HG02588 (cell line): ENCODE data around the gene MAN1C1.
"Not testable (repeated sequence)": the region's sequence is repeated elsewhere in the genome, so short reads cannot be mapped to it uniquely, and the experiment has no call there.

Experiments
- ATAC-seq: cut with Tn5 transposase; IDR thresholded peaks from one replicate; pipeline ENCODE4 v1.9.1; 2021; ENCODE audit warnings: mild to moderate bottlenecking, moderate library complexity; ENCODE audit not compliant: unreplicated experiment

Gene MAN1C1

GRCh38 chr1:25583519-25584370 lies 32.8 kb upstream of the MAN1C1 start:
- no peak for ATAC-seq

GRCh38 chr1:25586181-25586588 lies 30.4 kb upstream of the MAN1C1 start:
- no peak for ATAC-seq

DNA sequence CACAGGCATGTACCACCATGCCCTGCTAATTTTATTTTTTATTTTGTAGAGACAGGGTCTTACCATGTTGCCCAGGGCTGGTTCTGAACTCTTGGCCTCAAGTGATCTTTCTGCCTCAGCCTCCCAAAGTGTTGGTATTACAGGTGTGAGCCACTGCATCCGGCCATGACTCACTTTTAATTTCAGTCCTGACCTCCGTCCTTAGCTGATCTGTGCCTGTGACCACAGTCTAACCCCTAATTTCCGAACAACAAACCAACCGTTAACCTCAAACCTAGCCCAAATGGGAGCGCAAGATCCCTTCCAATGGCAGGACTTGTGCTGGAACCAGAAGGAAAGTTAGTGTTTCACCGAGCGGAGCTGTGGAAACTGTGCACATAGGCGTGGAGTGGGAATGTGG lies 29.3 kb upstream of the MAN1C1 start:
- ATAC-seq = no peak

DNA sequence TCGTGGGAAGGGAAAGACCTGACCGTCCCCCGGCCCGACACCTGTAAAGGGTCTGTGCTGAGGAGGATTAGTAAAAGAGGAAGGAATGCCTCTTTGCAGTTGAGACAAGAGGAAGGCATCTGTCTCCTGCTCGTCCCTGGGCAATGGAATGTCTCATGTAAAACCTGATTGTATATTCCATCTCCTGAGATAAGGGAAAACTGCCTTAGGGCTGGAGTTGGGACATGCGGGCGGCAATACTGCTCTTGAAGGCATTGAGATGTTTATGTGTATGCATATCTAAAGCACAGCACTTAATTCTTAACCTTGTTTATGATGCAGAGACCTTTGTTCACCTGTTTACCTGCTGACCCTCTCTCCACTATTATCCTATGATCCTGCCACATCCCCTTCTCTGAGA lies 28.4 kb upstream of the MAN1C1 start:
- ATAC-seq = not testable (repeated sequence)

DNA sequence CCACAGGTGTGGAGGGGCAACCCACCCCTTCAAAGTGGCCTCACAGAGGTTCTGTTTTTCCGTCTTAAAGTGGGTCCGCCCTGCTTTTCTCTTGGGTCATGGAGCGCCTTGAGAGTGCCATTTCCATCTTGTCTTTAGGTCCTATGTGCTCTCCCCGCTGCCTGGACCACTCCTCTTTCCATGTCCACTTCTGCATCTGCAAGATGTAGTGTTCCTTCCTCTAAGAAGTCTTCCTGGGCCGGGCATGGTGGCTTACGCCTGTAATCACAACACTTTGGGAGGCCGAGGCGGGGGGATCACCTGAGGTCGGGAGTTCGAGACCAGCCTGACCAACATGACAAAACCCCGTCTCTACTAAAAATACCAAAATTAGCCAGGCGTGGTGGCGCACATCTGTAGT lies 27.8 kb upstream of the MAN1C1 start:
- ATAC-seq = not testable (repeated sequence)

- ATAC-seq = no peak
These were observed 26.3 kb upstream of the MAN1C1 start for GRCh38 chr1:25590096-25590824.

GRCh38 chr1:25593861-25594260 lies 22.7 kb upstream of the MAN1C1 start:
- no peak for ATAC-seq

DNA sequence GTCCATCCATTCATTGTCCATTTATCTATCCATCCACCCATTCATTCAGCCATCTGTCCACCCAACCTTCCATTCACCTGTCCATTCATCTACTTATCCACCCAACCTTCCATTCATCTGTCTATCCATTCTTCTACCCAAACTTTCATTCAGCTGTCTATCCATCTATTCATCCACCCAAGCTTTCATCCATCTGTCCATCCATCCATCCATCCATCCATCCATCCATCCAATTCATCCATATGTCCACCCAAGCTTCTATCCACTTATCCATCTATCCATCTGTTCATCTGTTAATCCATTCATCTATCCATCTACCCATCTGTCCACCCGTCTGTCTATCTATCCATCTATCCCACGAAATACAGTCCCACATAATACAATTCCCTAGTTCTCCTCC lies 21.6 kb upstream of the MAN1C1 start:
- no peak for ATAC-seq

DNA sequence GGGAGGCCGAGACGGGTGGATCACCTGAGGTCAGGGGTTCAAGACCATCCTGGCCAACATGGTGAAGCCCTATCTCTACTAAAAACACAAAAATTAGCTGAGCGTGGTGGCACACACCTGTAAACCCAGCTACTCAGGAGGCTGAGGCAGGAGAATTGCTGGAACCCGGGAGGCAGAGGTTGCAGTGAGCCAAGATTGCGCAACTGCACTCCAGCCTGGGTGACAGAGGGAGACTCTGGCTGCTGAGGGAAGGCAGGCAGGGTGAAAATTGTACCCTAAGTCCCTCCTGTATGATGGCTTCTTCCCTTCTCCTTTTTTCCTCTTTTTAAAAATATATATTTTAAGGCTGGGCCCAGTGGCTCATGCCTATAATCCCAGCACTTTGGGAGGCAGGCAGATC lies 19.9 kb upstream of the MAN1C1 start:
- ATAC-seq = not testable (repeated sequence)

GRCh38 chr1:25598879-25599278 lies 17.7 kb upstream of the MAN1C1 start:
- ATAC-seq = no peak

GRCh38 chr1:25599969-25600610 lies 16.5 kb upstream of the MAN1C1 start:
- ATAC-seq = no peak

GRCh38 chr1:25600971-25601699 lies 15.5 kb upstream of the MAN1C1 start:
- ATAC-seq = not testable (repeated sequence)

DNA sequence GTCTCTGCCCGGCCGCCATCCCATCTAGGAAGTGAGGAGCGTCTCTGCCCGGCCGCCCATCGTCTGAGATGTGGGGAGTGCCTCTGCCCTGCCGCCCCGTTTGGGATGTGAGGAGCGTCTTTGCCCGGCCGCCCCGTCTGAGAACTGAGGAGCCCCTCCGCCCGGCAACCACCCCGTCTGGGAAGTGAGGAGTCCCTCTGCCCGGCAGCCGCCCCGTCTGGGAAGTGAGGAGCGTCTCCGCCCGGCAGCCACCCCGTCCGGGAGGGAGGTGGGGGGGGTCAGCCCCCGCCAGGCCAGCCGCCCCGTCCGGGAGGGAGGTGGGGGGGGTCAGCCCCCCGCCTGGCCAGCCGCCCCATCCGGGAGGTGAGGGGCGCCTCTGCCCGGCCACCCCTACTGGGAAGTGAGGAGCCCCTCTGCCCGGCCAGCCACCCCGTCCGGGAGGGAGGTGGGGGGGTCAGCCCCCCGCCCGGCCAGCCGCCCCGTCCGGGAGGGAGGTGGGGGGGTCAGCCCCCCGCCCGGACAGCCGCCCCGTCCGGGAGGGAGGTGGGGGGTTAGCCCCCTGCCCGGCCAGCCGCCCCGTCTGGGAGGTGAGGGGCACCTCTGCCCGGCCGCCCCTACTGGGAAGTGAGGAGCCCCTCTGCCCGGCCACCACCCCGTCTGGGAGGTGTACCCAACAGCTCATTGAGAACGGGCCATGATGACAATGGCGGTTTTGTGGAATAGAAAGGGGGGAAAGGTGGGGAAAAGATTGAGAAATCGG lies 12.6 kb upstream of the MAN1C1 start:
- not testable (repeated sequence) for ATAC-seq

DNA sequence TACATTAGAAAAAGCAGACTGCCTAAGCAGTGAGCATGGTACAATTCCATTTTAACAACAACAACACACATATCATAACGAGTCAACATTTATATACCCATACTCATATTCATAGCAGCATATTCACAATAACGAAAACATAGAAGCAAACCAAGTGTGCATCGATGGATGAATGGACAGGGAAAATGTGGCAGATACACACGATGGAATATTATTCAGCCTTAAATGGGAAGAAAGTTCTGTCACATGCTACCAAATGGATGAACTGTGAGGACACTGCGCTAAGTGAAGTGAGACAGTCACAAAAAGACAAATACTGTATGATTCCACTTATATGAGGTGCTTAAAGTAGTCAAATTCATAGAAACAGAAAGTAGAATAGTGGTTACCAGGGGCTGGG lies 9.5 kb upstream of the MAN1C1 start:
- ATAC-seq = no peak

- ATAC-seq = no peak
These were observed 8.0 kb upstream of the MAN1C1 start for GRCh38 chr1:25608488-25609178.

DNA sequence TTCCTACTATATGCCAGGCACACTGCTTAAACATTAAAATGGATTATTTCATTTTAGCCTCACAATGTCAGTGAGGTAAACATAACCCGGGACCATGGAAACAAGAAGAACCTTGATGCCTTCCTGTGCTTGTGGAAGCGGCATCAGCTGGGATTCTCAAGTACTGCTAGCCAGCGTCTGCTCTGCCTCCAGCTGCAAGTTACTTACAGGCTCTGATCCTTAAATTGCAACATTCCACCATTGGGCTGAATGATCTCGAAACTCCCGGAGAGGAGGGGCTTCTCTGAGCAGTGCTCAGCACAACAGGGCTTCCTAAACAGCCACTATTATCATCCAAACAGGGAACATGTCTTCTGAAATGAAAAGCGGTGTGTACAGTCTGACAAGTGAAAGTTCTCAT lies 6.7 kb upstream of the MAN1C1 start:
- no peak for ATAC-seq

- no peak for ATAC-seq
These were observed 5.6 kb upstream of the MAN1C1 start for GRCh38 chr1:25610822-25611630.

GRCh38 chr1:25611843-25612242 lies 4.7 kb upstream of the MAN1C1 start:
- ATAC-seq = no peak

DNA sequence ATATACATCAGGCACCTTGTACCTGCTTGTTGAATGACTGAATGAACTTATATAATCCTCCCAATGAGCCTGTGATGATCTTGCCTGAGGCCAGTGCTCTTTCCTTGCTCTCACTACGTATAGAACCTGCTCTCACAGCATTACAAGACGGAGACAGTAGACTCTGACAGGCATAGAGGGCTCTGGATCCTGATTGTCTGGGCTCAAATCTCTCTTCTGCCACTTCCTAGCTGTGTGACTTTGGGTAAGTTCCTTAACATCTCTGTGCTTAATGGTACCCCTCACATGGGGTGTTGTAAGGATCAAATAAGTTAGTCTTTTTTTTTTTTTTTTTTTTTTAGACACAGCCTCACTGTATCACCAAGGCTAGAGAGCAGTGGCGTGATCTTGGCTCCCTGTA lies 4.2 kb upstream of the MAN1C1 start:
- no peak for ATAC-seq
